GM06990 (cell line): ENCODE results near the gene GRPEL1.

Source experiments
- DNase-seq: peaks from one replicate; pipeline ENCODE4 v3.0.0-alpha.2; 2011; ENCODE audit not compliant: insufficient read length; ENCODE audit errors: extremely low read depth
- H3K27me3 ChIP-seq: replicated peaks from 2 replicates; pipeline ENCODE4 v1.6.0; 2011; ENCODE audit warnings: low read length; ENCODE audit not compliant: control insufficient read depth, insufficient read depth
- H3K36me3 ChIP-seq: 2 replicates; pipeline ENCODE4 v1.5.1; 2011; ENCODE audit warnings: low read length; ENCODE audit not compliant: control insufficient read depth, insufficient read depth
- H3K4me3 ChIP-seq: replicated peaks from 2 replicates; pipeline ENCODE4 v1.5.1; 2011; ENCODE audit warnings: low read depth, mild to moderate bottlenecking, control low read depth, low read length
- TF ChIP-seq, protein P1 (sequence below): IDR thresholded peaks from 2 replicates; pipeline ENCODE4 v1.5.1; 2011; ENCODE audit warnings: low read length, control low read depth, mild to moderate bottlenecking, inconsistent platforms; ENCODE audit not compliant: insufficient read depth, poor library complexity, severe bottlenecking

The GRPEL1 gene

DNA sequence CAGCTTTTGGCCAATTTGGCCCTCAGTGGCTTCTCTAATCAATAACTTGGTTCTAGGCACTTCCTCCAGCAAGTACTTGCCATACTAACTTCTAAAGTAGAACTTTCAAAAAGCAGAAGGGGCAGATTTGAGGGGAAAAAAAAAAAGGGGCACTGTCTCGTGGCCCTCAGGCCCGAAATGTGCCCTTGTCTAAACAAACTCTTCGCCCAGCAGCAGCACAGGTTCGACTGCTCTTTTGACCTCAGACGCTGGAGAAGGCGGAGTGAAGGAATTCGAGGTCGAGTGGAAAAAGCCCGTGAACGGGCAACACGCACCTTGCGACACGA lies 775 bp downstream of the GRPEL1 start:
- peak overlapping the region; percentile 88 for H3K4me3 ChIP-seq
- no peaks in the 10 kb centered on the region for H3K27me3 ChIP-seq
- DNase-seq: no peak
- TF ChIP-seq, protein P1, sequence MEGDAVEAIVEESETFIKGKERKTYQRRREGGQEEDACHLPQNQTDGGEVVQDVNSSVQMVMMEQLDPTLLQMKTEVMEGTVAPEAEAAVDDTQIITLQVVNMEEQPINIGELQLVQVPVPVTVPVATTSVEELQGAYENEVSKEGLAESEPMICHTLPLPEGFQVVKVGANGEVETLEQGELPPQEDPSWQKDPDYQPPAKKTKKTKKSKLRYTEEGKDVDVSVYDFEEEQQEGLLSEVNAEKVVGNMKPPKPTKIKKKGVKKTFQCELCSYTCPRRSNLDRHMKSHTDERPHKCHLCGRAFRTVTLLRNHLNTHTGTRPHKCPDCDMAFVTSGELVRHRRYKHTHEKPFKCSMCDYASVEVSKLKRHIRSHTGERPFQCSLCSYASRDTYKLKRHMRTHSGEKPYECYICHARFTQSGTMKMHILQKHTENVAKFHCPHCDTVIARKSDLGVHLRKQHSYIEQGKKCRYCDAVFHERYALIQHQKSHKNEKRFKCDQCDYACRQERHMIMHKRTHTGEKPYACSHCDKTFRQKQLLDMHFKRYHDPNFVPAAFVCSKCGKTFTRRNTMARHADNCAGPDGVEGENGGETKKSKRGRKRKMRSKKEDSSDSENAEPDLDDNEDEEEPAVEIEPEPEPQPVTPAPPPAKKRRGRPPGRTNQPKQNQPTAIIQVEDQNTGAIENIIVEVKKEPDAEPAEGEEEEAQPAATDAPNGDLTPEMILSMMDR: no peak
- H3K36me3 ChIP-seq: peaks cover 8% of the 10 kb centered on the region

DNA sequence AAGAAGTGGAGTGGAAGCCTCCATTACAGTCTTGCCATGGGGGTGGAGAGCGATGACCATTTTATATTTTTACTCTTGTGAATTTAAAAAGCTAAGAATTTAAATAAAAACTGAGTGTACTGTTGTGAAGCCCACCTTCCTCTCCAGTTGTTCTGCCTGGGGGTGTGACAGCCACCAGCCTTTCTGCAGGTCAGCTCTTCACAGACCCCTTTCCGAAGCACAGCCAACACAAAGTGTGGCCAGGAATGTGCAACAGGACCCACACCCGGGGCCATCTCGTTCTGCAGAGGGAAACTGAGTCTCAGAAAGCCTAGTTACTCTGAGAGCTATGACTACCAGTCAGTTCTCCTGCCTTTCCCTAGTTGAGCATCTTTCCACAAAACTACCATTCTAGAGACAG lies 1.4 kb downstream of the GRPEL1 start:
- no peak for DNase-seq
- peaks cover 14% of the 10 kb centered on the region for H3K36me3 ChIP-seq
- TF ChIP-seq, protein P1: no peak
- H3K4me3 ChIP-seq: peak overlapping the region; percentile 88
- H3K27me3 ChIP-seq: no peaks in the 10 kb centered on the region

DNA sequence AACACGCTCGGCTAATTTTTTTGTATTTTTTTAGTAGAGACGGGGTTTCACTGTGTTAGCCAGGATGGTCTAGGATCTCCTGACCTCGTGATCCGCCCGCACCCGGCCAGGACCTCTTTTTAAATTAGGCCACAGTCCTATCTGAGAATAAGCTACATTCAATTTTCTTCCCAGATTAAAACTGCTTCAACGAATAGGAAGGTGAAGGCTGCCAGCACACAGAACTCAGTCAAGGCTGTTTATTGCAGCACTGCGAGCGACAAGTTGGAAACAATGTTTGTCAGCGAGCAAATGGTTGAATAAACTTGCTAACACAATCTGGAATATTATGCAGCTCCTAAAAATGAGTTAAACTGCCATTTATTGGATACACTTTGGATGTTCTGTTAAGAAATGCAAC lies 1.9 kb downstream of the GRPEL1 start:
- no peak overlapping the region for H3K4me3 ChIP-seq
- DNase-seq: no peak
- no peaks in the 10 kb centered on the region for H3K27me3 ChIP-seq
- H3K36me3 ChIP-seq: peaks cover 17% of the 10 kb centered on the region
- TF ChIP-seq, protein P1: no peak

DNA sequence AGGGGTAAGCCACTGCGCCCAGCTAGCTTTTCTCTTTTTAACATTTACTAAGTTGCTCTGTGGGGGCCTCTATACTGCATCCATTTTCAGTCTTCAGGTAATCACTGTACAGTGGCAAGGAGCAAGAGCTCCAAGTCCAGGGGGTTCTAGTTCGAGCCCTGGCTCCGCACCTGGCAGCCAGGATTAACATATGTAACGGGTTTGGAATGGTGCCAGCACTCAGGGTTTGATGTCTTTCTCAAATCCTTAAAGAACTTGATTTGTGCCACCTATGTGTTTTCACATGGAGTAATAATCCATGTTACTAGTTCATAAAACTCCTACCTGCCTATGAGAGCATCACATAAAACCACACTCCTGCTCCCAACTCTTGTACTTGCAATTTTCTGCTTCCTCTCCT lies 4.5 kb downstream of the GRPEL1 start:
- H3K27me3 ChIP-seq: no peaks in the 10 kb centered on the region
- peaks cover 22% of the 10 kb centered on the region for H3K36me3 ChIP-seq
- TF ChIP-seq, protein P1: no peak
- DNase-seq: no peak
- no peak overlapping the region for H3K4me3 ChIP-seq

DNA sequence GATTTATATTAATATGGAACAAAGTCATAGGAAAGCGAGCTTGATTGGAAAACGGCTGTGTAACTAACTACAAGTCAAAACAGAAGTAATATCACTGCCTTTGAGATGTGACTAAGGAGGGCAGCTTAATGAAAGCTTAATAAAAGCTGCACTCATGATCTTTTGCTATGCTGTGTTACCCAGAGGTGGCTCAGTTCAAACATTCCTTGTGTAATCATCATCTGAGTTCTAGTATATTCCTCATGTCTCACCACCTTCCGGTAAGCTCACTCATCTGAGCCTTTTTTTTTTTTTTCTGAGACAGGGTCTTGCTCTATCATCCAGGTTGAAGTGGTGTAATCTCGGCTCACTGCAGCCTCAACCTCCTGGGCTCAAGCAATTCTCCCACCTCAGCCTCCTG lies 5.0 kb downstream of the GRPEL1 start:
- peaks cover 22% of the 10 kb centered on the region for H3K36me3 ChIP-seq
- no peak for DNase-seq

DNA sequence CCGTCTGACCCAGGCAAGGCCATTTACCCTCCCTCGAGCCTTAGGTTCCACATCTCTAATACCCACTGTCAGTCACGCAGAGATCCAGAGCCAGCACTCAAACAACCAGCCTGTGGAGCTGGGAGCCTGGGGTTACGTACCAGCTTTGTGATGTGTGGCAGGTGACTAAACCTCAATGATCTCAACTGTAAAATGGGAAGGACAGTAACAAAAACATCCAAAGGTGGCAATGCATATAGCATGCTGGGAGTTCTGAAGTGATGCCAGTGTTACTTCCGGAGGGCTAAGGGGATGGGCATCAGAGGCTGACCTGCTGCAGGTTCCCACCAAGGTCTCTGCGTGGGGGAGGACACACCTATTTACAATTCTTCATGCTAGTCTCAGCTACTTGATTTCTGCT lies 6.0 kb downstream of the GRPEL1 start:
- Histone ChIP-seq H3K4me3 (no peak overlapping the region), H3K27me3 (no peaks in the 10 kb centered on the region), H3K36me3 (peaks cover 22% of the 10 kb centered on the region)
- DNase-seq: no peak
- TF ChIP-seq, protein P1: no peak

More for the DNA sequence above, 5.0 kb downstream of the GRPEL1 start:
- Histone ChIP-seq H3K27me3 (no peaks in the 10 kb centered on the region), H3K4me3 (no peak overlapping the region)
- TF ChIP-seq, protein P1: no peak
